ENCODE measurements around the gene ADAD2.
"Not testable (repeated sequence)": the region's sequence is repeated elsewhere in the genome, so short reads cannot be mapped to it uniquely, and the experiment has no call there.

The ADAD2 gene

GRCh38 chr16:84196727-84197394 is 5.9 kb downstream of the ADAD2 start:
- DNase-seq, result no peak

GRCh38 chr16:84197466-84198128 is 6.6 kb downstream of the ADAD2 start:
- no peak for DNase-seq

- DNase-seq, result peak; percentile 31
These were observed 7.4 kb downstream of the ADAD2 start for GRCh38 chr16:84198401-84198800.

- no peak for DNase-seq
These were observed 8.1 kb downstream of the ADAD2 start for GRCh38 chr16:84199097-84199496.

GRCh38 chr16:84199861-84200260 is 8.9 kb downstream of the ADAD2 start:
- no peak for DNase-seq

GRCh38 chr16:84204551-84204950 is 13.6 kb downstream of the ADAD2 start:
- DNase-seq, result not testable (repeated sequence)

GRCh38 chr16:84205123-84205522 is 14.2 kb downstream of the ADAD2 start:
- not testable (repeated sequence) for DNase-seq

- DNase-seq, result no peak
These were observed 15.2 kb downstream of the ADAD2 start for GRCh38 chr16:84205976-84206691.

- DNase-seq, result no peak
These were observed 16.3 kb downstream of the ADAD2 start for GRCh38 chr16:84207251-84207650.

GRCh38 chr16:84207879-84208278 is 16.9 kb downstream of the ADAD2 start:
- DNase-seq, result no peak

- no peak for DNase-seq
These were observed 19.0 kb downstream of the ADAD2 start for GRCh38 chr16:84209989-84210388.

GRCh38 chr16:84212154-84212553 is 21.2 kb downstream of the ADAD2 start:
- DNase-seq, result no peak

- DNase-seq, result no peak
These were observed 21.7 kb downstream of the ADAD2 start for GRCh38 chr16:84212631-84213030.

GRCh38 chr16:84214451-84215066 is 23.6 kb downstream of the ADAD2 start:
- DNase-seq, result no peak

- no peak for DNase-seq
These were observed 24.6 kb downstream of the ADAD2 start for GRCh38 chr16:84215531-84215930.

- DNase-seq, result not testable (repeated sequence)
These were observed 25.2 kb downstream of the ADAD2 start for GRCh38 chr16:84216144-84216543.

- DNase-seq, result no peak
These were observed 27.3 kb downstream of the ADAD2 start for GRCh38 chr16:84218176-84218823.

GRCh38 chr16:84218956-84219355 is 28.0 kb downstream of the ADAD2 start:
- no peak for DNase-seq

- DNase-seq, result no peak
These were observed 29.9 kb downstream of the ADAD2 start for GRCh38 chr16:84220851-84221250.

- no peak for DNase-seq
These were observed 32.5 kb downstream of the ADAD2 start for GRCh38 chr16:84223456-84223855.

GRCh38 chr16:84224554-84224953 is 33.6 kb downstream of the ADAD2 start:
- no peak for DNase-seq

GRCh38 chr16:84225126-84225525 is 34.2 kb downstream of the ADAD2 start:
- no peak for DNase-seq

GRCh38 chr16:84225571-84225970 is 34.6 kb downstream of the ADAD2 start:
- DNase-seq, result no peak

All from right hindlimb (tissue), 1 donor.